GM12873 (cell line): ENCODE results near the gene CCDC85C.

Experiments used
- CTCF ChIP-seq: IDR thresholded peaks from 2 replicates; pipeline ENCODE4 v1.5.1; 2012; ENCODE audit warnings: low read depth, mild to moderate bottlenecking, moderate library complexity, low read length, control low read depth; ENCODE audit not compliant: insufficient read depth; ENCODE audit errors: missing control alignments

CCDC85C gene

GRCh38 chr14:99468836-99469592 lies 135.0 kb downstream of the CCDC85C start:
- TF ChIP-seq CTCF: no peak

GRCh38 chr14:99468081-99468480 lies 135.9 kb downstream of the CCDC85C start:
- TF ChIP-seq CTCF: no peak

GRCh38 chr14:99467336-99468078 lies 136.5 kb downstream of the CCDC85C start:
- TF ChIP-seq CTCF: no peak

- TF ChIP-seq CTCF: no peak
Observed at GRCh38 chr14:99466758-99467157, 137.2 kb downstream of the CCDC85C start.

GRCh38 chr14:99465288-99465687 lies 138.7 kb downstream of the CCDC85C start:
- TF ChIP-seq CTCF: no peak

GRCh38 chr14:99463974-99464373 lies 140.0 kb downstream of the CCDC85C start:
- TF ChIP-seq CTCF: no peak

- TF ChIP-seq CTCF: no peak
Observed at GRCh38 chr14:99462210-99462609, 141.8 kb downstream of the CCDC85C start.
